PFSK-1 (cell line): Measurements from ENCODE around the gene IL36B.

Experiments
- POLR2AphosphoS5 ChIP-seq: IDR thresholded peaks from 2 replicates; pipeline ENCODE4 v1.6.1; 2012; ENCODE audit warnings: low read depth, mild to moderate bottlenecking, control low read depth, low read length, moderate library complexity
- SIN3A ChIP-seq: IDR thresholded peaks from 2 replicates; pipeline ENCODE4 v1.6.1; 2012; ENCODE audit warnings: mild to moderate bottlenecking, low read length, moderate library complexity, borderline replicate concordance; ENCODE audit not compliant: insufficient read depth
- TAF1 ChIP-seq: IDR thresholded peaks from 2 replicates; pipeline ENCODE4 v1.6.1; 2012; ENCODE audit warnings: low read length, control low read depth, borderline replicate concordance; ENCODE audit not compliant: insufficient read depth

DNA sequence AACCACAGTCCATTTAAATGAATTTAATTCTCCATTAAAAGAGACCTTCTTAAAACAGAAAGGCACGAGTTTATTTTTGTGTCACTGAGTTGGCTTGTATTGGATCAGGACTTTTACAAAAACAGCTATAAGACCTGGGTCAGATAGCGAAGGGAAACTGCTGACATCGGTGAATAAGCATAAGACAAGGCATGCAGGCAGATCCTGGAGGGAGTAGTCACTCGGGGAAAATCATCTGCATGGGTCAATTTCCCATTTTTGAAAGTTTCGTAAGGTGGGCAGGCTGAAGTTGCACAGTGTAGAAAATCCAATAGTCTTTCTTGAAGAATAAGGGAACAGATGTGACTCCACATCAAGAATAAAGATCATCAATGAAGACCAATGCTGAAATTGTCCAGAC lies 12.9 kb downstream of the IL36B start:
- TF ChIP-seq TAF1 (no peak), POLR2AphosphoS5 (no peak), SIN3A (no peak)
